Spleen (tissue), 11 donors: ENCODE results near the gene CDON. TPM values are rescaled to one million over a fixed set of nuclear protein-coding genes. Genes with fewer than 3 reads are reported as not detected.

Experiments
- DNase-seq: peaks from one replicate; pipeline ENCODE4 v3.0.0-alpha.2; 2020
- H3K27ac ChIP-seq, 8 donors: fragments of 200-600 bp; sonication (generic) in 7 of 8; 1 replicate in 4 of 8; 2 replicates in 4 of 8; pipeline versions ENCODE4 v1.5.0 to v1.8.0; 2016 to 2021; ENCODE audit warnings: inconsistent platforms in 4 of 8, mild to moderate bottlenecking in 4 of 8, moderate library complexity in 1 of 8
- H3K27me3 ChIP-seq, 7 donors: fragments of 200-600 bp; sonication (generic) in 6 of 7; replicated peaks in 1 of 7; 1 replicate in 4 of 7; 2 replicates in 3 of 7; pipeline versions ENCODE4 v1.5.0 to v1.8.0; 2016 to 2021; ENCODE audit warnings: inconsistent platforms in 3 of 7, mild to moderate bottlenecking in 1 of 7
- H3K36me3 ChIP-seq, 6 donors: fragments of 200-600 bp; sonication (generic) in 5 of 6; 1 replicate in 4 of 6; 2 replicates in 2 of 6; pipeline versions ENCODE4 v1.5.0 to v1.8.0; 2016 to 2021; ENCODE audit warnings: inconsistent platforms in 2 of 6
- H3K4me1 ChIP-seq, 6 donors: fragments of 200-600 bp; sonication (generic) in 5 of 6; 1 replicate in 3 of 6; 2 replicates in 3 of 6; pipeline versions ENCODE4 v1.5.0 to v1.8.0; 2016 to 2021; ENCODE audit warnings: inconsistent platforms in 3 of 6
- H3K4me3 ChIP-seq, 8 donors: fragments of 200-600 bp; sonication (generic) in 7 of 8; 1 replicate in 4 of 8; 2 replicates in 4 of 8; pipeline versions ENCODE4 v1.5.0 to v1.8.0; 2016 to 2021; ENCODE audit warnings: inconsistent platforms in 4 of 8, mild to moderate bottlenecking in 4 of 8, moderate library complexity in 2 of 8
- H3K9me3 ChIP-seq, 8 donors: fragments of 200-600 bp; sonication (generic) in 7 of 8; 1 replicate in 4 of 8; 2 replicates in 4 of 8; pipeline versions ENCODE4 v1.5.0 to v1.8.0; 2016 to 2021; ENCODE audit warnings: inconsistent platforms in 4 of 8
- POLR2A ChIP-seq, 3 donors: fragments of 450-650 bp; IDR thresholded peaks; one replicate each; pipeline ENCODE4 v1.5.1; 2017; ENCODE audit warnings: antibody characterized with exemption in 3 of 3, mild to moderate bottlenecking in 1 of 3
- POLR2AphosphoS5 ChIP-seq, 3 donors: sonication (generic); formaldehyde crosslinking; IDR thresholded peaks; one replicate each; pipeline ENCODE4 v1.5.1; 2017; ENCODE audit warnings: antibody characterized with exemption in 3 of 3
- whole genome bisulfite sequencing, 5 donors: extraction: QIAGEN DNeasy Blood & Tissue Kit in 3 of 5; methylation state at CpG; one replicate each; pipeline versions ENCODE4 v1.1.5 to v1.1.7; 2013 to 2018; 5-methylcytosine and 5-hydroxymethylcytosine counted together
- intact Hi-C: fragments of 100-400 bp; cut with DNase I; formaldehyde crosslinking; loops from one replicate; pipeline ENCODE4 v1.15.0; 2023; ENCODE audit warnings: low total_unique reads
- polyA plus RNA-seq, 3 donors: library from polyadenylated mRNA; stranded (reverse); fragments of 200-250 nt; gene quantifications; one replicate each; pipeline ENCODE4 v1.2.1, GENCODE V29; 2013
- total RNA-seq, 7 donors: library from RNA; depleted of rRNA in 3 of 7; stranded (reverse); fragments of >200 nt in 3 of 7; fragmentation: NEBNext Ultra II Directional in 4 of 7; extraction: Animal tissue kit (Norgen Biotek cat#: 25700) in 4 of 7; gene quantifications; one replicate each; pipeline versions ENCODE4 v1.1.0 to v1.2.1, GENCODE V29; 2016 to 2021
- TF ChIP-seq, protein P1 (sequence below), 11 experiments: fragments of 200-600 bp in 7 of 11; fragments of 450-650 bp in 4 of 11; sonication (generic) in 4 of 11; IDR thresholded peaks in 8 of 11; conservative IDR thresholded peaks in 3 of 11; 1 replicate in 7 of 11; 2 replicates in 4 of 11; pipeline versions ENCODE4 v1.4.0 to v1.8.0; 2016 to 2021; ENCODE audit warnings: antibody characterized with exemption in 11 of 11, inconsistent platforms in 4 of 11, mild to moderate bottlenecking in 1 of 11
- donor health status: healthy with polysubstance abuse.
- donor health status: DM: no; HTN: no; CAD: no; lungs with moderate emphysema.
- donor health status: DM: no; HTN: no; CAD: no.
- donor health status: Bipolar disorder and iron deficiency.
- donor health status: healthy.
- donor health status: DM: no; HTN: no; CAD: no.
- donor health status: DM: yes; HTN: yes; CAD: no.

CDON gene
- total and polyA plus RNA-seq, 10 donors = 0.30 to 5.3 (median 2.3) TPM

DNA sequence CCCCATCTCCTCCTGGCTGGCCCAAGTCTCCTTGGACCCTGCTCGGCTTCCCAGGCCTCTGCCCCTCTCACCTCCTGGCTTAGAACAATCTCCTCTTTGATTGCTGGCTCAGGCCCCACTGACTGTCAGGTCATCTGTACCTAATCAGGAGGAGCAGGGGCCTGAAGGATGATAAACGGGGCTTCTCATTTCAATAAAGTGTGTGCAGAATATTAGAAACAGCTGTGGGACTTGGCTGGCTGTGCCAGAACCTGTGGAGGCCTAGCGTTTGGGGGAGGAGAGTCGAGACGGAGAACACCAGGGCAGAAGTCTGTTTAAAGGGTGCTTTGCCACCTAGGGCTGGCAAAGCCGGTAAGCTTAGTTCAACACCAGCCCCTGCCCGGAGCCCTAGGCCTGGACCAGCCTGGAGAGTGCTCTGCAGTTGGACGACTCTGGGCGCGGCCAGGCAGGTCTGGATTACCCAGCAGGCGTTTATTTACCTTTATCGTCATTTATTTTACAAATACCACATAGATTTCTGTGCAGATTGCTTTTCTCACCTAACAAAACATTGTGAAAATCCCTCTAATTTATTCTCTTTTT, 127.0 kb downstream of the CDON start:
- intact Hi-C loops = no loop called here
- TF ChIP-seq, protein P1, sequence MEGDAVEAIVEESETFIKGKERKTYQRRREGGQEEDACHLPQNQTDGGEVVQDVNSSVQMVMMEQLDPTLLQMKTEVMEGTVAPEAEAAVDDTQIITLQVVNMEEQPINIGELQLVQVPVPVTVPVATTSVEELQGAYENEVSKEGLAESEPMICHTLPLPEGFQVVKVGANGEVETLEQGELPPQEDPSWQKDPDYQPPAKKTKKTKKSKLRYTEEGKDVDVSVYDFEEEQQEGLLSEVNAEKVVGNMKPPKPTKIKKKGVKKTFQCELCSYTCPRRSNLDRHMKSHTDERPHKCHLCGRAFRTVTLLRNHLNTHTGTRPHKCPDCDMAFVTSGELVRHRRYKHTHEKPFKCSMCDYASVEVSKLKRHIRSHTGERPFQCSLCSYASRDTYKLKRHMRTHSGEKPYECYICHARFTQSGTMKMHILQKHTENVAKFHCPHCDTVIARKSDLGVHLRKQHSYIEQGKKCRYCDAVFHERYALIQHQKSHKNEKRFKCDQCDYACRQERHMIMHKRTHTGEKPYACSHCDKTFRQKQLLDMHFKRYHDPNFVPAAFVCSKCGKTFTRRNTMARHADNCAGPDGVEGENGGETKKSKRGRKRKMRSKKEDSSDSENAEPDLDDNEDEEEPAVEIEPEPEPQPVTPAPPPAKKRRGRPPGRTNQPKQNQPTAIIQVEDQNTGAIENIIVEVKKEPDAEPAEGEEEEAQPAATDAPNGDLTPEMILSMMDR (IDR thresholded peaks at IDR 0.05 in 8 of 11, conservative IDR thresholded peaks at IDR 0.05 in 3 of 11) = no peak
- TF ChIP-seq POLR2A (IDR thresholded peaks at IDR 0.05) (no peak), POLR2AphosphoS5 (IDR thresholded peaks at IDR 0.05) (no peak)
- no peaks in the 10 kb centered on the region for H3K36me3 ChIP-seq
- H3K27ac ChIP-seq = no peak overlapping the region
- H3K9me3 ChIP-seq = no peaks in the 10 kb centered on the region
- peaks cover 0 to 12% (median 0%) of the 10 kb centered on the region in 7 donors for H3K27me3 ChIP-seq
- peaks cover 0 to 7% (median 0%) of the 10 kb centered on the region in 6 donors for H3K4me1 ChIP-seq
- 82 to 92% (median 87%) methylated on average over 12 of the region's 12 CpGs for WGBS, 5 donors
- DNase-seq = peak; percentile 27
- H3K4me3 ChIP-seq = no peak overlapping the region

DNA sequence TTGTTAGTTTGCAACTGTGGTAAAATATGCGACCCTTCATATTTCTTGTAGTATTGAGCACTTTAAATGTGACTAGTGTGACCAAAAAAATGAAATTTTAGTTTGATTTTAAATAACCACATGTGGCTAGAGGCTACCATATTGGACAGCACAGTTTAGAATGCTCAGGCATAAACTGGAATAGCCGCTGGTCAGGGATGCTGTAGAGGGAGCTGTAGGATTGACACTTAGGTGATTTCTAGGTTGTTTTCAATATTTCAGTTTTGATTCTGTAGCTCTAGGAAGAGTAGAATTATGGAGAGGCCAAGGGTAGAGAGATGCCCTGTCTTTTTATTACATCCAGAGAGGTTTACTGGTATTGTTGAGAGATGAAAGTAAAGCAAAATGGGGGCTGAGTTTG, 127.6 kb downstream of the CDON start:
- peaks cover 0 to 7% (median 0%) of the 10 kb centered on the region in 6 donors for H3K4me1 ChIP-seq
- no peaks in the 10 kb centered on the region for H3K36me3 ChIP-seq
- H3K27ac ChIP-seq = no peak overlapping the region
- no peak for DNase-seq
- TF ChIP-seq, protein P1 (IDR thresholded peaks at IDR 0.05 in 8 of 11, conservative IDR thresholded peaks at IDR 0.05 in 3 of 11) = no peak
- TF ChIP-seq POLR2A (IDR thresholded peaks at IDR 0.05) = no peak
- intact Hi-C loops = no loop called here
- WGBS, 5 donors = 88 to 97% (median 92%) methylated on average over 2 of the region's 2 CpGs
- H3K9me3 ChIP-seq = no peaks in the 10 kb centered on the region
- peaks cover 0 to 17% (median 0%) of the 10 kb centered on the region in 7 donors for H3K27me3 ChIP-seq
- H3K4me3 ChIP-seq = no peak overlapping the region

DNA sequence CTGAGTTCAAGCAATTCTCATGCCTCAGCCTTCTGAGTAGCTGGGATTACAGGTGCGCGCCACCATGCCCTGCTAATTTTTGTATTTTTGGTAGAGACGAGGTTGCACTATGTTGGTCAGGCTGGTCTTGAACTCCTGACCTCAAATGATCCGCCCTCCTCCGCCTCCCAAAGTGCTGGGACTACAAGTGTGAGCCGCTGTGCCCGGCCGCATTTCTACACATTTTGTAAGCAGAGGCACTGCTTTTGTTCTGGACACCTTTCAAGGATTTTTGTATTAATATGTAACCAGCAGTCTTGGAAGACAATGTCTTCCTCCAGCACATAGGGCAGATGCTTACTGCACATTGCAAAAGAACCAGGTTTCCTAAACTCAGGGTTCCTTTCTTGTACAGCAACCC, 128.2 kb downstream of the CDON start:
- Histone ChIP-seq H3K36me3 (no peaks in the 10 kb centered on the region), H3K9me3 (no peaks in the 10 kb centered on the region), H3K27me3 (peaks cover 0 to 22% (median 0%) of the 10 kb centered on the region in 7 donors), H3K27ac (no peak overlapping the region), H3K4me1 (peaks cover 0 to 7% (median 0%) of the 10 kb centered on the region in 6 donors), H3K4me3 (no peak overlapping the region)
- TF ChIP-seq POLR2A (IDR thresholded peaks at IDR 0.05) (no peak), POLR2AphosphoS5 (IDR thresholded peaks at IDR 0.05) (no peak)
- TF ChIP-seq, protein P1 (IDR thresholded peaks at IDR 0.05 in 8 of 11, conservative IDR thresholded peaks at IDR 0.05 in 3 of 11) = no peak
- no peak for DNase-seq
- intact Hi-C loops = no loop called here
- WGBS, 5 donors = 93 to 96% (median 95%) methylated on average over 8 of the region's 8 CpGs

DNA sequence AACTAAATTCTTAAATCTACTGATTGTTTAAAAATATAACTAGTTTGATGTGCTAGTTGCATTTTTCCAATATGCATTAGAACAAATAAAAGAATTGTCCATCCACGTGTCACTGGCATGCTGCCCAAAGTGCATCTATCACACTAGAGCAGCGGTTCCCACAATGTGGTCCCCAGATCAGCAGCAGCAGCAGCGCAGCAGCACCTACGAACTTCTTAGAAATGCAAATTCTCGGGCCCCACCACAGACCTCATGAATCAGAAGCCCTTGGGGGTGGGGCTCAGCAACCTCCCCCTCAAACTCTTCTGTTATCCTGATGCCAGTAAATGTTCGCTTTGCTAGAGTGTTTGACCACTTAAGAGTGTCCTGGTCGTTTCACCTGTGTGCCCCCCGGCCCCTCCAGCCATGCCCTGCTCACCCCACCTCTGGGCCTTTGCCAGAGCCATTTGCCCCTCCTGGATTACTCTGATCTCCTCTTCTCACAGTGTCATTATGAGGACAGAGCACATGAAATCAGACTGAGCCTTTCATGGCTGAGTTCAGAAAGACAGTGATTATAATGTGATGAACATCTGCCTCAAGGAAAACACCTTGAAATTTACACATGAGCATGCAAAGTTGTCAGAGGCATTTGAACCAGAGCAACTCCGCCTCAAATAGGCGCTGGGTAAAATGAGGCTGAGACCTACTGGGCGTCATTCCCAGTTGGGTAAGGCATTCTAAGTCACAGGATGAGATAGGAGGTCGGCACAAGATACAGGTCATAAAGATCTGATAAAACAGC, 129.4 kb downstream of the CDON start:
- WGBS, 5 donors = 60 to 71% (median 68%) methylated on average over 12 of the region's 12 CpGs
- Histone ChIP-seq H3K27ac (no peak overlapping the region), H3K4me3 (no peak overlapping the region), H3K9me3 (no peaks in the 10 kb centered on the region), H3K27me3 (peaks cover 0 to 25% (median 0%) of the 10 kb centered on the region in 7 donors), H3K36me3 (no peaks in the 10 kb centered on the region), H3K4me1 (no peaks in the 10 kb centered on the region)
- TF ChIP-seq, protein P1 (IDR thresholded peaks at IDR 0.05 in 8 of 11, conservative IDR thresholded peaks at IDR 0.05 in 3 of 11) = no peak
- no peak for TF ChIP-seq POLR2A (IDR thresholded peaks at IDR 0.05)
- no peak for TF ChIP-seq POLR2AphosphoS5 (IDR thresholded peaks at IDR 0.05)
- intact Hi-C loops = no loop called here
- no peak for DNase-seq
